Measurements from ENCODE around the gene MPRIP.

GRCh38 chr17:17183744-17184143, 141.5 kb downstream of the MPRIP start:
- TF ChIP-seq CTCF (optimal IDR thresholded peaks at IDR 0.05 in 1 of 3, IDR thresholded peaks at IDR 0.05 in 1 of 3, conservative IDR thresholded peaks at IDR 0.05 in 1 of 3; ENCODE audit: extremely low read depth in 1 of 3, insufficient read depth in 2 of 3, low read length in 3 of 3) = no peak
- TF ChIP-seq EZH2 (IDR thresholded peaks at IDR 0.05; ENCODE audit: low read length) = no peak
